Osteoblast (primary cell): Measurements from ENCODE around the gene BCAN. TPM values are rescaled to one million over a fixed set of nuclear protein-coding genes. Genes with fewer than 3 reads are reported as not detected.

Experiments used
- DNase-seq: peaks from one replicate; pipeline ENCODE4 v3.0.0; 2011; ENCODE audit warnings: low spot score, mixed read lengths; ENCODE audit not compliant: insufficient read length; ENCODE audit errors: missing footprints
- H2AFZ ChIP-seq: 2 replicates; pipeline ENCODE4 v1.6.0; 2011; ENCODE audit warnings: mild to moderate bottlenecking, low read length
- H3K27ac ChIP-seq: 2 replicates; pipeline ENCODE4 v1.5.1; 2011; ENCODE audit warnings: mild to moderate bottlenecking, low read depth, low read length, moderate library complexity
- H3K27me3 ChIP-seq: 2 replicates; pipeline ENCODE4 v1.6.0; 2012; ENCODE audit warnings: mild to moderate bottlenecking, control low read depth, inconsistent platforms, low read length, moderate library complexity; ENCODE audit not compliant: insufficient read depth
- H3K36me3 ChIP-seq: 2 replicates; pipeline ENCODE4 v1.5.1; 2011; ENCODE audit warnings: mild to moderate bottlenecking, low read length, control low read depth, moderate library complexity; ENCODE audit not compliant: insufficient read depth
- H3K4me1 ChIP-seq: 2 replicates; pipeline ENCODE4 v1.5.1; 2011; ENCODE audit warnings: mild to moderate bottlenecking, low read length, control low read depth, moderate library complexity; ENCODE audit not compliant: insufficient read depth
- H3K4me2 ChIP-seq: 2 replicates; pipeline ENCODE4 v1.6.0; 2011; ENCODE audit warnings: mild to moderate bottlenecking, low read length; ENCODE audit not compliant: insufficient read depth
- H3K4me3 ChIP-seq: fragments of 200-600 bp; sonication (generic); 3 replicates; pipeline ENCODE4 v1.5.1; 2012; ENCODE audit warnings: mild to moderate bottlenecking, low read length, inconsistent platforms; ENCODE audit not compliant: insufficient read depth
- H3K79me2 ChIP-seq: 2 replicates; pipeline ENCODE4 v1.6.0; 2012; ENCODE audit warnings: mild to moderate bottlenecking, low read length, control low read depth, inconsistent platforms; ENCODE audit not compliant: insufficient read depth
- H3K9me3 ChIP-seq: 2 replicates; pipeline ENCODE4 v1.5.1; 2011; ENCODE audit warnings: low read depth, low read length, control low read depth
- H4K20me1 ChIP-seq: 2 replicates; pipeline ENCODE4 v1.6.0; 2012; ENCODE audit warnings: mild to moderate bottlenecking, low read length, control low read depth; ENCODE audit not compliant: insufficient read depth
- total RNA-seq: library from RNA; depleted of rRNA; stranded (reverse); fragments of >200 nt; gene quantifications from 2 replicates; pipeline ENCODE4 v1.2.3, GENCODE V29; 2012
- TF ChIP-seq, protein P1 (sequence below): IDR thresholded peaks from 2 replicates; pipeline ENCODE4 v1.5.1; 2011; ENCODE audit warnings: mild to moderate bottlenecking, low read depth, low read length, moderate library complexity; ENCODE audit errors: extremely low read depth

The BCAN gene
- total RNA-seq, 1 donor = not detected

DNA sequence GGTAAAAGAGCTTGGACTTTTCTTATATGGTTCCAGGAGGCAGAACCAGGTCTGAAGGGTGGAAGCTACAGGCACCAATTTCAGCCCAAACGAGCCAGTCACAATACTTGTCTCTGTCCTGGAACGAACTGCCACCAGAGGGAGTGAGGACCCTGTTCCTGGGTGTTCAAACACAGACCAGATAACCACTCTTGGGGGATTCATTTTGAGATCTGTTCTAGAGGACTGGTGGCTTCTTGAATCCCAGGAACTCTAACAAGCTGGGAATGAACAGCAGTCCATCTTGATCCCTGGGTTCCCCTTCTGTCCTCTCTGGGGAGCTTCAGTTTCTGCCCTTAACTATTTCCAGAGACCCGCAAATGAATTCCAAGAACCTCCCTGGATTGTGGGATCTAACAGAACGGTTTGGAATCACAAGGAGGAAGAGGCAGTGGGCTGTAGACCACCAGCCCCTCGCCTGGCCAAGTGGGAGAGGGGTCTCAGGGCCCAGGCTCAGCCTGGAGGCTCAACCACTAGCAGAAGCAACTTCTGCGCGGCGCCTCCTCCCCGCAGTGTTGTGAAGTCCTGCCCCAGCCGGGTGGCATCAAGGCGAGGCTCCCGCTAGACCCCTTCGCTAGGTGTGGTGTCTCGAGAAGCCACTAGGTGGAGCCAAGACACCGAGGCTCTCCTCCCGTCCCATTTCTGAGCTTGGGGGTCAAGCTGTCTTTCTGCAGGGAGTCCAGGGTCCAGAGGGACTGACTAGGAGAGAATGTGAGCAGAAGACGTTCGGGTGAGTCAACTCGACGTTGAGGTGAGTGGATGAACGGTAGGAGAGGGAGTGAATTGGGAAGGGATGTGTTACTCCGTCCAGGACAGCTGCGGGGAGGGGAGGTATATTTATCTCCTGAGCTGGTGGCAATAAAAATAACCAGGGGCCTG lies 47.4 kb downstream of the BCAN start:
- peaks cover 30% of the 10 kb centered on the region for H3K4me1 ChIP-seq
- H3K4me2 ChIP-seq = peak overlapping the region; percentile 83
- peak overlapping the region; percentile 86 for H2AFZ ChIP-seq
- H3K27ac ChIP-seq = no peak overlapping the region
- DNase-seq = peak; percentile 97
- H3K4me3 ChIP-seq = peak overlapping the region; percentile 66
- no peaks in the 10 kb centered on the region for H3K79me2 ChIP-seq
- no peaks in the 10 kb centered on the region for H3K36me3 ChIP-seq
- no peaks in the 10 kb centered on the region for H3K9me3 ChIP-seq
- no peaks in the 10 kb centered on the region for H4K20me1 ChIP-seq
- TF ChIP-seq, protein P1, sequence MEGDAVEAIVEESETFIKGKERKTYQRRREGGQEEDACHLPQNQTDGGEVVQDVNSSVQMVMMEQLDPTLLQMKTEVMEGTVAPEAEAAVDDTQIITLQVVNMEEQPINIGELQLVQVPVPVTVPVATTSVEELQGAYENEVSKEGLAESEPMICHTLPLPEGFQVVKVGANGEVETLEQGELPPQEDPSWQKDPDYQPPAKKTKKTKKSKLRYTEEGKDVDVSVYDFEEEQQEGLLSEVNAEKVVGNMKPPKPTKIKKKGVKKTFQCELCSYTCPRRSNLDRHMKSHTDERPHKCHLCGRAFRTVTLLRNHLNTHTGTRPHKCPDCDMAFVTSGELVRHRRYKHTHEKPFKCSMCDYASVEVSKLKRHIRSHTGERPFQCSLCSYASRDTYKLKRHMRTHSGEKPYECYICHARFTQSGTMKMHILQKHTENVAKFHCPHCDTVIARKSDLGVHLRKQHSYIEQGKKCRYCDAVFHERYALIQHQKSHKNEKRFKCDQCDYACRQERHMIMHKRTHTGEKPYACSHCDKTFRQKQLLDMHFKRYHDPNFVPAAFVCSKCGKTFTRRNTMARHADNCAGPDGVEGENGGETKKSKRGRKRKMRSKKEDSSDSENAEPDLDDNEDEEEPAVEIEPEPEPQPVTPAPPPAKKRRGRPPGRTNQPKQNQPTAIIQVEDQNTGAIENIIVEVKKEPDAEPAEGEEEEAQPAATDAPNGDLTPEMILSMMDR = peak; percentile 84
- peaks cover 8% of the 10 kb centered on the region for H3K27me3 ChIP-seq

DNA sequence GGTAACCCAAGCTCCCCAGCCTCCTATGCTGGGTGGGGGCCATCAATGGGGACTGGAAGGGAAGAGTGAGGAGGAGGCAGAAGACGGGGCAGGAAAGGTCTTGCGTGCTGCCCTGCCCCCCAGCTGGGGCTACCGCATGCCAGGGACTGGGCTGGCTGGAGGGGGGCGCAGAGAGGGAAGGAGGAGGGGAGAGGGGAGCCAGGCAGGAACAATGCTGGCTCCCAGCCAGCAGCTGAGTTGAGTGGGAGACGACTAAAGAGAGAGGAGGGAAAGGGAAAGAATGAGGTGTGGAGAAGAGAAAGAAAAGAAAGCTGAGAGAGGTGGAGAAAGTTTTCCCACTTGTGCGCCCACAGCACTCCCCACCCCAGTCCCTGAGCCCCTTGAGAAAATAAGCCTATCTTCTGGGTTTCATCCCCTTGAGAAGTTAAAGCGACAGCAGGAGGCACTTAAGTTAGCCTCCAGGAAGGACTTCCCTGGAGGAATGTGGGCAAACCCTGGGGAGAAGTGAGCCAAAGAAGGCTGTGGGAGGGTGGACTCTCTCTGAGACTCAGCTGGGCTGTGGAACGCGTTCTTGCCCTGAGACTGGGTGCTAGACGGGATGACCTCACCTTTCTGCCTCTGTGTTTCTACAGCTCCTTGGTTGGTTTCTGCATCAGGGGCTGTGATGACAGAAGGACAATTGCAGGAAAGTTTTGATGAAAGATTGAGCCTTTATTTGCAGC lies 48.2 kb downstream of the BCAN start:
- Histone ChIP-seq H3K79me2 (no peaks in the 10 kb centered on the region), H3K9me3 (no peaks in the 10 kb centered on the region), H3K27ac (no peak overlapping the region), H3K4me3 (peak overlapping the region; percentile 66), H3K4me1 (peaks cover 22% of the 10 kb centered on the region), H4K20me1 (no peaks in the 10 kb centered on the region), H3K36me3 (no peaks in the 10 kb centered on the region), H2AFZ (no peak overlapping the region), H3K27me3 (peaks cover 8% of the 10 kb centered on the region), H3K4me2 (peak overlapping the region; percentile 83)
- TF ChIP-seq, protein P1 = no peak
- peak; percentile 52 for DNase-seq

DNA sequence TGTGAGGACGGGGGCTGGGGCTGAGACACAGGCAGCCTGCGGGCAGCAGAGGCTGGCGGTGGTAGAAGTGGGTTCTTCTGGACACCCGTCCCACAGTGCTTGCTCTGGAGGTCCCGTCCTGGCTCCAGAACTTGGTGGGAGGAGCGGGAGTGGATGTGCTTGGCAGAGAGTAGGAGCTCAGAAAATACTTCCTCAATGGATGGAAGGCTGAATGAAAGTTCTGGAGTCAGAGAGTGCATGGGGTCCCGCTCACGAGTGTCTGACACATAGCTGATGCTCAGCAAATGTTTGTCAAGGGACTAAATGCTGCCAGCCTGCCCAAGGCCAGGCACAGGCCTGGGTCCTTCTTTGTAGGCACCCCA lies 48.7 kb downstream of the BCAN start:
- Histone ChIP-seq H4K20me1 (no peaks in the 10 kb centered on the region), H3K9me3 (no peaks in the 10 kb centered on the region), H3K4me2 (no peak overlapping the region), H2AFZ (no peak overlapping the region), H3K36me3 (no peaks in the 10 kb centered on the region), H3K4me1 (peaks cover 22% of the 10 kb centered on the region), H3K79me2 (no peaks in the 10 kb centered on the region), H3K27me3 (peaks cover 8% of the 10 kb centered on the region), H3K4me3 (no peak overlapping the region), H3K27ac (no peak overlapping the region)
- peak; percentile 77 for DNase-seq
- TF ChIP-seq, protein P1 = no peak

DNA sequence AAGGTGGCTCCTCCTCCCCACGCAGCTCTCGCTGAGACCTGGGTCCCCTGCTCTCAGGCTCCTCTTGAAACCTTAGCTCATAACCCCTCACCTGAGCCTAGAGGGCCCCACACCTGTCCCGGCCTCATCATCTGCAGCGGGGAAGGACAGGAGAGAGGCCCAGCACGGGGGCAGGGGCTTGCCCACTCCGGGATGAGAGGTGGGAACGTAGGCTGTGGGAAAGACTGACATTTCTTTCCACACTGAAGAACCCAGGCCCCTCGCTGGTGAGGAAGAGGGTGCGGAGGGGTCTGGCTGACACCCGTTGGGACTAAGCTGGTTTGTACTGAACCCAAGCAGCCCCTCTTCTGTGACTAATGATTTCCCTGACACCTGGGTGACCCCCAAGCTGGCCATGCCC lies 49.3 kb downstream of the BCAN start:
- DNase-seq = peak; percentile 50
- TF ChIP-seq, protein P1 = no peak
- Histone ChIP-seq H3K79me2 (no peaks in the 10 kb centered on the region), H3K4me3 (no peak overlapping the region), H3K36me3 (no peaks in the 10 kb centered on the region), H4K20me1 (no peaks in the 10 kb centered on the region), H3K9me3 (no peaks in the 10 kb centered on the region), H3K4me2 (no peak overlapping the region), H3K27me3 (peaks cover 8% of the 10 kb centered on the region), H3K27ac (no peak overlapping the region), H3K4me1 (peaks cover 22% of the 10 kb centered on the region), H2AFZ (no peak overlapping the region)
